OCI-LY3 (cell line): ENCODE measurements around the gene MAL.

Source experiments
- H2AFZ ChIP-seq: fragments of 200-600, 300-600 bp; shearing (Covaris generic); 2 replicates; pipeline ENCODE4 v1.6.0; 2014; ENCODE audit warnings: antibody characterized with exemption, low read depth, low read length
- H3K27ac ChIP-seq: fragments of 200-600, 300-600 bp; sonication (generic); 2 replicates; pipeline ENCODE4 v1.5.1; 2014; ENCODE audit warnings: mild to moderate bottlenecking, low read length, moderate library complexity, mixed read lengths
- H3K27me3 ChIP-seq: fragments of 200-600, 300-600 bp; sonication (generic); 2 replicates; pipeline ENCODE4 v1.6.1; 2014; ENCODE audit warnings: low read depth, low read length, mixed read lengths
- H3K36me3 ChIP-seq: fragments of 200-600, 300-600 bp; sonication (generic); replicated peaks from 2 replicates; pipeline ENCODE3; 2014; ENCODE audit warnings: low read depth, low read length, mixed read lengths
- H3K4me1 ChIP-seq: fragments of 300-600, 200-600 bp; sonication (generic); 2 replicates; pipeline ENCODE4 v1.6.1; 2014; ENCODE audit warnings: low read length, mixed read lengths
- H3K4me2 ChIP-seq: fragments of 200-600, 300-600 bp; sonication (generic); 2 replicates; pipeline ENCODE4 v1.6.1; 2014; ENCODE audit warnings: low read length, mixed read lengths
- H3K4me3 ChIP-seq: fragments of 300-600, 200-600 bp; sonication (generic); 2 replicates; pipeline ENCODE4 v1.5.1; 2014; ENCODE audit warnings: antibody characterized with exemption, mild to moderate bottlenecking, low read length, moderate library complexity
- H3K79me2 ChIP-seq: fragments of 300-600, 200-600 bp; shearing (Covaris generic); 2 replicates; pipeline ENCODE4 v1.6.1; 2014; ENCODE audit warnings: mild to moderate bottlenecking, low read length, mixed read lengths
- H3K9ac ChIP-seq: fragments of 300-600, 200-600 bp; shearing (Covaris generic); 2 replicates; pipeline ENCODE4 v1.6.0; 2014; ENCODE audit warnings: mild to moderate bottlenecking, low read length, moderate library complexity
- H3K9me3 ChIP-seq: fragments of 200-600, 300-600 bp; shearing (Covaris generic); 2 replicates; pipeline ENCODE4 v1.6.1; 2014; ENCODE audit warnings: low read length, mixed read lengths; ENCODE audit not compliant: insufficient read depth
- H4K20me1 ChIP-seq: fragments of 200-600, 300-600 bp; sonication (generic); 2 replicates; pipeline ENCODE4 v1.6.1; 2016; ENCODE audit warnings: low read length, mixed read lengths; ENCODE audit not compliant: insufficient read depth
- EZH2phosphoT487 ChIP-seq: fragments of 200-600 bp; shearing (Covaris generic); IDR thresholded peaks from 2 replicates; pipeline ENCODE4 v1.6.1; 2018; ENCODE audit warnings: antibody characterized with exemption, mixed run types, low read depth
- TF ChIP-seq, protein P1 (sequence below): fragments of 200-600, 300-600 bp; sonication (generic); IDR thresholded peaks from 2 replicates; pipeline ENCODE4 v1.5.1; 2014; ENCODE audit warnings: antibody characterized with exemption, low read length, low read depth

Gene MAL

GRCh38 chr2:95024960-95025405 lies 525 bp upstream of the MAL start:
- no peak overlapping the region for H2AFZ ChIP-seq
- H3K79me2 ChIP-seq = no peaks in the 10 kb centered on the region

DNA sequence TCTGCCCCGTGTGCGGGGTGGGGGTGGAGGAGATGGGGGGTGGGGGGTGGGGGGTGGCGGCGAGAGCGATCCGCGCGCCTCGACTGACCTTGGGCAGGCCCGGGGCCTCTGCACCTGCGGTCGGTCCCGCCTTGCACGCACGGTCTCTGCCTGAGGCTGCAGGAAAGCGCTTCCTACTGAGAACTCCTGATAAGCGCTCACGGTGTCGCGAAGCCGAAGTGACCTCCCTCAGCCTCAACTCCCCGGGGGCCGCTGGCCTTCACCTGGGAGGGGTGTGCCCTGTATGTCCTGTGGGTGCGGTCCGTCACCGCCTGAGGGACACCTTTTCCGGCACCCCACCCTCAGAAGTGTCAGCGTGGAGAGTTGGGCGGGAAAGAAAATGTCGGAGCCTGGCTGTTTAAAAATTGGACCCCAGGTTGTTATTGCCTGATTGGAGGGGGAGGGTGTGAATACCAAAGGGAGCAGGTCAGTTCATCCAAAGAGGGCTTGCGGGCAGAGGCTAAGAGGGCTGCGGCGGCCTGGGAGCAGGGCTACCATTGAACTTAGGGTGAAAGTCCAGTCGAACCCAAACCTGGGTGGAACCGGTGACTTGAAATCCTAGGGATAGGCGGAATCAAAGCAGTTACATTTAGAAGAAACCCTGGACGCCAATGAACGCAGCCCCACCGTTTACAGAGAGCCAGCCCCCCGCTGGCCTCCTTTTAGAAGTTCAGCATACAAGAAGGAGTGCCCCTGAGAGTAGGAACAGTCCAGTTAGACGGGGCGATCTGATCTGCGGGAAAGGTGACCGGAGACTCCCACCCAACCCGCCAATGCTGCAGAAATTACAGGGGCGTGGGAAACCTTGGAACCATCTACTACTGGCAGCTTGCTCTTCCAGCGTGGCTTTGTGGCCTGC lies 1.2 kb downstream of the MAL start:
- Histone ChIP-seq H3K27ac (no peak overlapping the region), H3K36me3 (no peaks in the 10 kb centered on the region), H3K4me2 (no peak overlapping the region), H4K20me1 (no peaks in the 10 kb centered on the region), H3K9ac (no peak overlapping the region), H3K27me3 (0 out of 2 replicates have a peak, but pooled peaks cover 6% of the 10 kb centered on the region), H2AFZ (no peak overlapping the region), H3K9me3 (no peaks in the 10 kb centered on the region), H3K4me1 (peaks cover 11% of the 10 kb centered on the region), H3K4me3 (no peak overlapping the region), H3K79me2 (no peaks in the 10 kb centered on the region)
- no peak for TF ChIP-seq EZH2phosphoT487
- TF ChIP-seq, protein P1, sequence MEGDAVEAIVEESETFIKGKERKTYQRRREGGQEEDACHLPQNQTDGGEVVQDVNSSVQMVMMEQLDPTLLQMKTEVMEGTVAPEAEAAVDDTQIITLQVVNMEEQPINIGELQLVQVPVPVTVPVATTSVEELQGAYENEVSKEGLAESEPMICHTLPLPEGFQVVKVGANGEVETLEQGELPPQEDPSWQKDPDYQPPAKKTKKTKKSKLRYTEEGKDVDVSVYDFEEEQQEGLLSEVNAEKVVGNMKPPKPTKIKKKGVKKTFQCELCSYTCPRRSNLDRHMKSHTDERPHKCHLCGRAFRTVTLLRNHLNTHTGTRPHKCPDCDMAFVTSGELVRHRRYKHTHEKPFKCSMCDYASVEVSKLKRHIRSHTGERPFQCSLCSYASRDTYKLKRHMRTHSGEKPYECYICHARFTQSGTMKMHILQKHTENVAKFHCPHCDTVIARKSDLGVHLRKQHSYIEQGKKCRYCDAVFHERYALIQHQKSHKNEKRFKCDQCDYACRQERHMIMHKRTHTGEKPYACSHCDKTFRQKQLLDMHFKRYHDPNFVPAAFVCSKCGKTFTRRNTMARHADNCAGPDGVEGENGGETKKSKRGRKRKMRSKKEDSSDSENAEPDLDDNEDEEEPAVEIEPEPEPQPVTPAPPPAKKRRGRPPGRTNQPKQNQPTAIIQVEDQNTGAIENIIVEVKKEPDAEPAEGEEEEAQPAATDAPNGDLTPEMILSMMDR = no peak

More at GRCh38 chr2:95024960-95025405, 525 bp upstream of the MAL start:
- Histone ChIP-seq H3K4me1 (peaks cover 11% of the 10 kb centered on the region), H3K9me3 (no peaks in the 10 kb centered on the region), H3K36me3 (no peaks in the 10 kb centered on the region), H3K4me3 (no peak overlapping the region), H3K9ac (no peak overlapping the region), H4K20me1 (no peaks in the 10 kb centered on the region), H3K4me2 (no peak overlapping the region), H3K27ac (no peak overlapping the region), H3K27me3 (0 out of 2 replicates have a peak, but pooled peaks cover 3% of the 10 kb centered on the region)
- no peak for TF ChIP-seq EZH2phosphoT487
- TF ChIP-seq, protein P1 = no peak

GRCh38 chr2:95027369-95027720 lies 1.8 kb downstream of the MAL start:
- no peak overlapping the region for H3K27ac ChIP-seq
- no peaks in the 10 kb centered on the region for H3K79me2 ChIP-seq
- no peaks in the 10 kb centered on the region for H3K9me3 ChIP-seq
- no peaks in the 10 kb centered on the region for H3K36me3 ChIP-seq
- peaks cover 11% of the 10 kb centered on the region for H3K4me1 ChIP-seq
- no peak overlapping the region for H3K4me3 ChIP-seq
- H3K27me3 ChIP-seq = 0 out of 2 replicates have a peak, but pooled peaks cover 8% of the 10 kb centered on the region
- no peak overlapping the region for H3K9ac ChIP-seq
- no peaks in the 10 kb centered on the region for H4K20me1 ChIP-seq
- no peak overlapping the region for H3K4me2 ChIP-seq
- no peak overlapping the region for H2AFZ ChIP-seq
- TF ChIP-seq, protein P1 = no peak
- no peak for TF ChIP-seq EZH2phosphoT487

GRCh38 chr2:95029898-95030341 lies 4.4 kb downstream of the MAL start:
- H3K4me1 ChIP-seq = peaks cover under 1% of the 10 kb centered on the region; the same call in 1 of the 2 replicates
- no peak overlapping the region for H3K4me2 ChIP-seq
- H3K79me2 ChIP-seq = no peaks in the 10 kb centered on the region
- 0 out of 2 replicates have a peak, but pooled peaks cover 9% of the 10 kb centered on the region for H3K27me3 ChIP-seq
- H3K9ac ChIP-seq = no peak overlapping the region
- no peaks in the 10 kb centered on the region for H4K20me1 ChIP-seq
- no peaks in the 10 kb centered on the region for H3K36me3 ChIP-seq
- H3K4me3 ChIP-seq = no peak overlapping the region
- H2AFZ ChIP-seq = no peak overlapping the region
- TF ChIP-seq, protein P1 = no peak
- no peak for TF ChIP-seq EZH2phosphoT487
- no peak overlapping the region for H3K27ac ChIP-seq
- no peaks in the 10 kb centered on the region for H3K9me3 ChIP-seq
